Left ventricle myocardium inferior (tissue), 1 donor: ENCODE data around the gene COL23A1. TPM values are rescaled to one million over a fixed set of nuclear protein-coding genes. Genes with fewer than 3 reads are reported as not detected.

ENCODE experiments used
- DNase-seq: peaks from one replicate; pipeline ENCODE4 v3.0.0-alpha.2; 2020
- H3K27ac ChIP-seq: fragments of 200-600 bp; replicated peaks from 2 replicates; pipeline ENCODE4 v1.8.0; 2021
- H3K27me3 ChIP-seq: fragments of 200-600 bp; 2 replicates; pipeline ENCODE4 v1.8.0; 2021; ENCODE audit warnings: low read depth
- H3K36me3 ChIP-seq: fragments of 200-600 bp; 2 replicates; pipeline ENCODE4 v1.8.0; 2021
- H3K4me1 ChIP-seq: fragments of 200-600 bp; 2 replicates; pipeline ENCODE4 v1.8.0; 2021
- H3K4me3 ChIP-seq: fragments of 200-600 bp; 2 replicates; pipeline ENCODE4 v1.8.0; 2021; ENCODE audit warnings: mild to moderate bottlenecking, moderate library complexity
- H3K9me3 ChIP-seq: fragments of 200-600 bp; replicated peaks from 2 replicates; pipeline ENCODE4 v1.8.0; 2021
- CTCF ChIP-seq: fragments of 200-600 bp; IDR thresholded peaks from 2 replicates; pipeline ENCODE4 v1.8.0; 2021; ENCODE audit warnings: antibody characterized with exemption, mild to moderate bottlenecking, borderline replicate concordance
- intact Hi-C: fragments of 100-400 bp; cut with micrococcal nuclease; formaldehyde crosslinking; loops from one replicate; pipeline ENCODE4 v1.11.0; 2022
- total RNA-seq: library from RNA; stranded (reverse); fragmentation: NEBNext Ultra II Directional; extraction: Animal tissue kit (Norgen Biotek cat#: 25700); gene quantifications from one replicate; pipeline ENCODE4 v1.2.1, GENCODE V29; 2021
- donor health status: DM: no; HTN: yes; CAD: no; lungs with severe emphysema.

COL23A1 gene
- total RNA-seq, 1 donor from 2014 or later, result 27.4 TPM

- Histone ChIP-seq H3K36me3 (no peaks in the 10 kb centered on the region), H3K4me1 (peaks cover 58% of the 10 kb centered on the region), H3K27me3 (peaks cover 6% of the 10 kb centered on the region), H3K4me3 (no peak overlapping the region), H3K9me3 (no peaks in the 10 kb centered on the region), H3K27ac (peak overlapping the region; percentile 95)
- no peak for TF ChIP-seq CTCF
- intact Hi-C loops, result no loop called here
- DNase-seq, result no peak
Measured at GRCh38 chr5:178542455-178542854, 47.7 kb downstream of the COL23A1 start.

- no peak for DNase-seq
- no peak for TF ChIP-seq CTCF
Measured at GRCh38 chr5:178540526-178540925, 49.7 kb downstream of the COL23A1 start.

GRCh38 chr5:178538741-178539229, 51.4 kb downstream of the COL23A1 start:
- Histone ChIP-seq H3K4me3 (no peak overlapping the region), H3K9me3 (no peaks in the 10 kb centered on the region), H3K27me3 (no peaks in the 10 kb centered on the region), H3K36me3 (no peaks in the 10 kb centered on the region), H3K27ac (no peak overlapping the region), H3K4me1 (peaks cover 40% of the 10 kb centered on the region)
- TF ChIP-seq CTCF, result no peak
- no peak for DNase-seq
- intact Hi-C loops, result no loop called here

More at GRCh38 chr5:178540526-178540925, 49.7 kb downstream of the COL23A1 start:
- Histone ChIP-seq H3K27me3 (no peaks in the 10 kb centered on the region), H3K4me3 (no peak overlapping the region), H3K27ac (no peak overlapping the region), H3K36me3 (no peaks in the 10 kb centered on the region), H3K4me1 (peaks cover 46% of the 10 kb centered on the region), H3K9me3 (no peaks in the 10 kb centered on the region)
- intact Hi-C loops, result no loop called here

- H3K27me3 ChIP-seq, result no peaks in the 10 kb centered on the region
- intact Hi-C loops, result no loop called here
- H3K36me3 ChIP-seq, result no peaks in the 10 kb centered on the region
- no peak overlapping the region for H3K4me3 ChIP-seq
- peaks cover 29% of the 10 kb centered on the region for H3K4me1 ChIP-seq
- DNase-seq, result no peak
- no peak overlapping the region for H3K27ac ChIP-seq
- TF ChIP-seq CTCF, result no peak
- H3K9me3 ChIP-seq, result no peaks in the 10 kb centered on the region
Measured at GRCh38 chr5:178537467-178538371, 52.5 kb downstream of the COL23A1 start.

GRCh38 chr5:178536541-178537466, 53.4 kb downstream of the COL23A1 start:
- Histone ChIP-seq H3K27me3 (no peaks in the 10 kb centered on the region), H3K4me1 (peaks cover 20% of the 10 kb centered on the region), H3K9me3 (no peaks in the 10 kb centered on the region), H3K4me3 (no peak overlapping the region), H3K27ac (no peak overlapping the region), H3K36me3 (no peaks in the 10 kb centered on the region)
- no peak for TF ChIP-seq CTCF
- intact Hi-C loops, result no loop called here
- DNase-seq, result no peak
